Hypothalamus (tissue), 51 donors: ENCODE data around the gene MATN4.
"Not testable (repeated sequence)": the region's sequence is repeated elsewhere in the genome, so short reads cannot be mapped to it uniquely, and the experiment has no call there.

Source experiments
- DNase-seq, 51 donors: peaks; one replicate each; lab custom pipeline; 2025; lab: John Stamatoyannopoulos, UW

The MATN4 gene

GRCh38 chr20:45308117-45308778, at the start of gene MATN4:
TSS of gene MATN4 (minus strand) at chr20:45308299. CDS start at chr20:45305582, 2,717 bp downstream.
- DNase-seq, result peak in 2 of 51 donors; percentile 7 to 17

- no peak for DNase-seq
Measured at GRCh38 chr20:45355209-45356084, 47.3 kb upstream of the MATN4 start.

- DNase-seq, result no peak
Measured at GRCh38 chr20:45354423-45355208, 46.5 kb upstream of the MATN4 start.

- no peak for DNase-seq
Measured at GRCh38 chr20:45353746-45354145, 45.6 kb upstream of the MATN4 start.

GRCh38 chr20:45352729-45353128, 44.6 kb upstream of the MATN4 start:
- no peak for DNase-seq

GRCh38 chr20:45350795-45351194, 42.7 kb upstream of the MATN4 start:
- not testable (repeated sequence) for DNase-seq

GRCh38 chr20:45350217-45350616, 42.1 kb upstream of the MATN4 start:
- DNase-seq, result no peak

- peak in 31 of 51 donors; percentile 10 to 72 (median 43) for DNase-seq
Measured at GRCh38 chr20:45347936-45348778, 40.1 kb upstream of the MATN4 start, which contains the start of gene SDC4. TSS of gene SDC4 (minus strand) at chr20:45348424. CDS start at chr20:45348384, 40 bp downstream.

GRCh38 chr20:45347297-45347935, 39.3 kb upstream of the MATN4 start:
- no peak for DNase-seq

- no peak for DNase-seq
Measured at GRCh38 chr20:45346851-45347250, 38.8 kb upstream of the MATN4 start.

GRCh38 chr20:45346291-45346718, 38.2 kb upstream of the MATN4 start:
- DNase-seq, result no peak

- DNase-seq, result peak in 1 of 51 donors; percentile 18
Measured at GRCh38 chr20:45345104-45345936, 37.2 kb upstream of the MATN4 start.

- DNase-seq, result peak in 32 of 51 donors; percentile 6 to 79 (median 50)
Measured at GRCh38 chr20:45344168-45344860, 36.2 kb upstream of the MATN4 start.

GRCh38 chr20:45343532-45344167, 35.6 kb upstream of the MATN4 start:
- DNase-seq, result no peak

- DNase-seq, result no peak
Measured at GRCh38 chr20:45342855-45343531, 34.9 kb upstream of the MATN4 start.

- DNase-seq, result peak in 40 of 51 donors; percentile 16 to 77 (median 52)
Measured at GRCh38 chr20:45341939-45342854, 34.1 kb upstream of the MATN4 start.
